ENCODE measurements around the gene SLC12A5. TPM values are rescaled to one million over a fixed set of nuclear protein-coding genes. Genes with fewer than 3 reads are reported as not detected.
A peak's percentile ranks its signal among the peaks of the same experiment; 100 is the strongest.
"Not testable (repeated sequence)": the region's sequence is repeated elsewhere in the genome, so short reads cannot be mapped to it uniquely, and the experiment has no call there.

SLC12A5 gene
- 1 to 10 TPM in 3 of 10 donors, under 1 TPM in 7; 0.29 to 1.5 (median 0.81) TPM for polyA plus RNA-seq (ENCODE audit: insufficient read length in 10 of 10)
- long read RNA-seq, donor 1, partial matches to known transcripts, result 0 of 1 reads
- long read RNA-seq, donor 1, other reads (novel, unspliced or antisense), result 0 of 1 reads
- long read RNA-seq, donor 2, result 0 reads
- long read RNA-seq, donor 3, result 0 reads
- long read RNA-seq, donor 4, partial matches to known transcripts, result 0 of 1 reads
- long read RNA-seq, donor 4, other reads (novel, unspliced or antisense), result 0 of 1 reads
- long read RNA-seq, donor 5, result 0 reads
- long read RNA-seq, donor 6, partial matches to known transcripts, result 0 of 1 reads
- long read RNA-seq, donor 6, other reads (novel, unspliced or antisense), result 0 of 1 reads
- long read RNA-seq, donor 7, result 0 reads
- long read RNA-seq, donor 8, result 0 reads
- long read RNA-seq, donor 9, result 0 reads

GRCh38 chr20:46028772-46029371, at the start of gene SLC12A5:
TSS of gene SLC12A5 (plus strand) at chr20:46029215. CDS start at chr20:46029345, 130 bp downstream.
- no peak for DNase-seq

- no peak for DNase-seq
These were observed 47.8 kb upstream of the SLC12A5 start for GRCh38 chr20:45981261-45981660.

- no peak for DNase-seq
These were observed 45.7 kb upstream of the SLC12A5 start for GRCh38 chr20:45983279-45983743.

- no peak for DNase-seq
These were observed 43.4 kb upstream of the SLC12A5 start for GRCh38 chr20:45985573-45985972.

GRCh38 chr20:45987108-45987780, 41.8 kb upstream of the SLC12A5 start:
- DNase-seq, result peak in 2 of 3 donors; percentile 41 to 68

GRCh38 chr20:45988830-45989229, 40.2 kb upstream of the SLC12A5 start:
- not testable (repeated sequence) for DNase-seq

- no peak for DNase-seq
These were observed 37.4 kb upstream of the SLC12A5 start for GRCh38 chr20:45991616-45992015.

GRCh38 chr20:45993197-45993951, 35.6 kb upstream of the SLC12A5 start:
- DNase-seq, result no peak

- DNase-seq, result no peak
These were observed 34.1 kb upstream of the SLC12A5 start for GRCh38 chr20:45994761-45995493.

- not testable (repeated sequence) for DNase-seq
These were observed 33.4 kb upstream of the SLC12A5 start for GRCh38 chr20:45995495-45996097.

- no peak for DNase-seq
These were observed 31.8 kb upstream of the SLC12A5 start for GRCh38 chr20:45997187-45997586.

- no peak for DNase-seq
These were observed 30.7 kb upstream of the SLC12A5 start for GRCh38 chr20:45998337-45998736.

GRCh38 chr20:45998761-45999160, 30.3 kb upstream of the SLC12A5 start:
- DNase-seq, result no peak

- no peak for DNase-seq
These were observed 29.3 kb upstream of the SLC12A5 start for GRCh38 chr20:45999557-46000261.

GRCh38 chr20:46000262-46000996, 28.6 kb upstream of the SLC12A5 start:
- DNase-seq, result no peak

GRCh38 chr20:46001498-46001897, 27.5 kb upstream of the SLC12A5 start:
- DNase-seq, result no peak

GRCh38 chr20:46002008-46002407, 27.0 kb upstream of the SLC12A5 start:
- DNase-seq, result no peak

GRCh38 chr20:46004187-46004586, 24.8 kb upstream of the SLC12A5 start:
- DNase-seq, result no peak

GRCh38 chr20:46004889-46005473, 24.0 kb upstream of the SLC12A5 start:
- DNase-seq, result no peak
